ENCODE measurements around the gene MAPK12.

DNA sequence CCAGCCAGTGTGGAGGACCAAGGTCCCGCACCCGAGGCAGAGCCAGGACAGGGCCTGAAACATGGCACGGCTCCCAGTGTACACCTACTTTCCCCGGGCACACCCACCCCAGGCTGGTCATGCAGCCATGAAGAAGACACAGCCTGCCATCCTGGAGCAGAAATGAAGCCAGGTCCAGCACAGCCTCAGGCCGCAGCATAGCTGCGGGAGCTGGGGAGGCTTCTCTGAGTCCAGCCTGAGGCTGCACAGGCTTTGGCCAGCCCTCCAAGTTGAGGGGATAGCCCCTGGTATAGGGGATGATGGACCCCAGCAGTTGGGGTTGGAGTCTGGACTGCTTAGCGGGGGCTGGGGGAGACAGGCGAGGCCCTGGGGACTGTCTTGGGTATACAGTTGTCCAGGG is 7.5 kb downstream of the MAPK12 start:
- TF ChIP-seq, protein P1, sequence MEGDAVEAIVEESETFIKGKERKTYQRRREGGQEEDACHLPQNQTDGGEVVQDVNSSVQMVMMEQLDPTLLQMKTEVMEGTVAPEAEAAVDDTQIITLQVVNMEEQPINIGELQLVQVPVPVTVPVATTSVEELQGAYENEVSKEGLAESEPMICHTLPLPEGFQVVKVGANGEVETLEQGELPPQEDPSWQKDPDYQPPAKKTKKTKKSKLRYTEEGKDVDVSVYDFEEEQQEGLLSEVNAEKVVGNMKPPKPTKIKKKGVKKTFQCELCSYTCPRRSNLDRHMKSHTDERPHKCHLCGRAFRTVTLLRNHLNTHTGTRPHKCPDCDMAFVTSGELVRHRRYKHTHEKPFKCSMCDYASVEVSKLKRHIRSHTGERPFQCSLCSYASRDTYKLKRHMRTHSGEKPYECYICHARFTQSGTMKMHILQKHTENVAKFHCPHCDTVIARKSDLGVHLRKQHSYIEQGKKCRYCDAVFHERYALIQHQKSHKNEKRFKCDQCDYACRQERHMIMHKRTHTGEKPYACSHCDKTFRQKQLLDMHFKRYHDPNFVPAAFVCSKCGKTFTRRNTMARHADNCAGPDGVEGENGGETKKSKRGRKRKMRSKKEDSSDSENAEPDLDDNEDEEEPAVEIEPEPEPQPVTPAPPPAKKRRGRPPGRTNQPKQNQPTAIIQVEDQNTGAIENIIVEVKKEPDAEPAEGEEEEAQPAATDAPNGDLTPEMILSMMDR (conservative IDR thresholded peaks at IDR 0.05; ENCODE audit: low read length), result no peak
- TF ChIP-seq EZH2phosphoT487 (IDR thresholded peaks at IDR 0.05; ENCODE audit: borderline replicate concordance), result no peak
